COLO668 (cell line): ENCODE results near the gene TFB2M.
"Not testable (repeated sequence)": the region's sequence is repeated elsewhere in the genome, so short reads cannot be mapped to it uniquely, and the experiment has no call there.

Source experiments
- DNase-seq: peaks from one replicate; lab custom pipeline; 2025; ENCODE audit not compliant: unreplicated experiment; lab: John Stamatoyannopoulos, UW

TFB2M gene

GRCh38 chr1:246566128-246566812 lies at the start of gene TFB2M, which contains the start of gene CNST:
Gene TFB2M, minus strand, starts transcription at chr1:246566261. Its CDS starts 123 bp downstream, at chr1:246566138.
Gene CNST, plus strand, starts transcription at chr1:246566456. Its CDS starts 25,107 bp downstream, at chr1:246591563.
- DNase-seq = peak; percentile 99

- DNase-seq = no peak
Observed at GRCh38 chr1:246613096-246613758, 47.2 kb upstream of the TFB2M start.

GRCh38 chr1:246609632-246610031 lies 43.6 kb upstream of the TFB2M start:
- DNase-seq = no peak

- no peak for DNase-seq
Observed at GRCh38 chr1:246608616-246609376, 42.7 kb upstream of the TFB2M start.

GRCh38 chr1:246607462-246607861 lies 41.4 kb upstream of the TFB2M start:
- no peak for DNase-seq

- DNase-seq = not testable (repeated sequence)
Observed at GRCh38 chr1:246605231-246605630, 39.2 kb upstream of the TFB2M start.

- DNase-seq = no peak
Observed at GRCh38 chr1:246602194-246602593, 36.1 kb upstream of the TFB2M start.

- DNase-seq = no peak
Observed at GRCh38 chr1:246600579-246600978, 34.5 kb upstream of the TFB2M start.

GRCh38 chr1:246599315-246599714 lies 33.3 kb upstream of the TFB2M start:
- no peak for DNase-seq

GRCh38 chr1:246597971-246598370 lies 31.9 kb upstream of the TFB2M start:
- no peak for DNase-seq

- DNase-seq = no peak
Observed at GRCh38 chr1:246597340-246597739, 31.3 kb upstream of the TFB2M start.

GRCh38 chr1:246595146-246595545 lies 29.1 kb upstream of the TFB2M start:
- DNase-seq = no peak

- DNase-seq = no peak
Observed at GRCh38 chr1:246592695-246593094, 26.6 kb upstream of the TFB2M start.

- no peak for DNase-seq
Observed at GRCh38 chr1:246591958-246592357, 25.9 kb upstream of the TFB2M start.

- no peak for DNase-seq
Observed at GRCh38 chr1:246591504-246591903, 25.4 kb upstream of the TFB2M start.

- no peak for DNase-seq
Observed at GRCh38 chr1:246591047-246591446, 25.0 kb upstream of the TFB2M start.

GRCh38 chr1:246589919-246590318 lies 23.9 kb upstream of the TFB2M start:
- DNase-seq = not testable (repeated sequence)

GRCh38 chr1:246588159-246588721 lies 22.2 kb upstream of the TFB2M start:
- no peak for DNase-seq

GRCh38 chr1:246587606-246588005 lies 21.5 kb upstream of the TFB2M start:
- no peak for DNase-seq

GRCh38 chr1:246587032-246587431 lies 21.0 kb upstream of the TFB2M start:
- DNase-seq = no peak

GRCh38 chr1:246583448-246584185 lies 17.6 kb upstream of the TFB2M start:
- peak; percentile 34 for DNase-seq
